GM18511 (cell line): ENCODE results near the gene TNFRSF18.
A peak's percentile ranks its signal among the peaks of the same experiment; 100 is the strongest.
"Not testable (repeated sequence)": the region's sequence is repeated elsewhere in the genome, so short reads cannot be mapped to it uniquely, and the experiment has no call there.

Source experiments
- ATAC-seq: cut with Tn5 transposase; IDR thresholded peaks from one replicate; pipeline ENCODE4 v1.9.1; 2021; ENCODE audit warnings: mild to moderate bottlenecking, moderate library complexity; ENCODE audit not compliant: unreplicated experiment

TNFRSF18 gene, protein sequence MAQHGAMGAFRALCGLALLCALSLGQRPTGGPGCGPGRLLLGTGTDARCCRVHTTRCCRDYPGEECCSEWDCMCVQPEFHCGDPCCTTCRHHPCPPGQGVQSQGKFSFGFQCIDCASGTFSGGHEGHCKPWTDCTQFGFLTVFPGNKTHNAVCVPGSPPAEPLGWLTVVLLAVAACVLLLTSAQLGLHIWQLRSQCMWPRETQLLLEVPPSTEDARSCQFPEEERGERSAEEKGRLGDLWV

GRCh38 chr1:1206376-1206965, at the start of gene TNFRSF18:
Gene TNFRSF18 (minus strand): TSS chr1:1206592. CDS start chr1:1206571, 21 bp downstream.
- no peak for ATAC-seq

GRCh38 chr1:1255611-1256010, 49.2 kb upstream of the TNFRSF18 start:
- ATAC-seq, result no peak

- ATAC-seq, result no peak
Observed at GRCh38 chr1:1255078-1255477, 48.7 kb upstream of the TNFRSF18 start.

GRCh38 chr1:1254667-1254998, 48.2 kb upstream of the TNFRSF18 start:
- ATAC-seq, result no peak

DNA sequence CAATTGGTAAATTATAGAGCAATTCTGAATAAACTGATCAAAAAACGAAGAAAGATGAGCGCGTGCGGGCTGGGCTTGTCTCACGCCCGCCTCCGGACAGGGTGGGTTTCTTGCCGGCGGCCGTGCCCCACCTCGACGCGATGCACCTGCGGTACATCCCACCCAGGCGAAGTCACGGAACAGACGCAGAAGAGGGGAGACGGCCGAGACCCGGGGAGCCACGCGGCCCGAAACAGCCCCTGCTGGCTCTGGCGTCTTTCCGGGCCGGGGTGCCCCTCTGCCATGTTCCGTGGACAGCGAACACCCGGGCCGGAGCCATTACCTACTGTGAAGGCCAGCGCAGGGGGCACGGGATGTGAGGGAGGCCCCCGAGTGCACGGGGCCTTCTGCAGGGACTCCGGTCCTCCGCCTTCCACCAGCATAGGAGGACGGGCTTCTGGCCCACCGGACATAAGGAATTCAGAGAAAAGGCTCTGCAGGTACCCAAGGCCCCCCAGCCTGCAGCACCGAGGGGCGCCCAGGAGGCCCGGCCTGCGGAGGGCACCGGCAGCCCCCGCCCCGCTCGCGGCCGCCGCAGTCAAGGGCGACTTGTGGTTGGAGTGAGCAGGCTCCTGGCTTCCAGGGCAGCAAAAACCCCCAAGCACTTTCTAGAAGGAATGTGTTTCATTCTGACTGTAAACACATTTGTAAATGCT, 47.7 kb upstream of the TNFRSF18 start:
- ATAC-seq, result no peak

DNA sequence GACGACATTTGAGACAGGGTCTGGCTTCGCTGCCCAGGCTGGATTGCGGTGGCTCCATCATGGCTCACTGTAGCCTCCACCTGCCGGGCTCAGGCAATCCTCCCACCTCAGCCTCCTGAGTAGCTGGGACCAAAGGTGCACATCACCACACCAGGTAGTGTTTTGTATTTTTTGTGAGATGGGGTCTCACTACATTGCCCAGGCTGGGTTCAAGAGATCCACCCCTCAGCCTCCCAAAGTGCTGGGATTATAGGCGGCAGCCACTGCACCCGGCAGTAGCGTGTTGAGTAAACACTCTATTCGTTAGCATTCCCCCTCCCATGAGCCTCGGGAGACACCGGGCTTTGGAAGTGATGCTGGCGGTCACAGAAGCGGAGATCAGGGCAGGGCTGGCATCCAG, 46.9 kb upstream of the TNFRSF18 start:
- no peak for ATAC-seq

- ATAC-seq, result peak; percentile 75
Observed at GRCh38 chr1:1250786-1251284, 44.4 kb upstream of the TNFRSF18 start.

GRCh38 chr1:1248009-1248913, 41.9 kb upstream of the TNFRSF18 start:
- not testable (repeated sequence) for ATAC-seq

DNA sequence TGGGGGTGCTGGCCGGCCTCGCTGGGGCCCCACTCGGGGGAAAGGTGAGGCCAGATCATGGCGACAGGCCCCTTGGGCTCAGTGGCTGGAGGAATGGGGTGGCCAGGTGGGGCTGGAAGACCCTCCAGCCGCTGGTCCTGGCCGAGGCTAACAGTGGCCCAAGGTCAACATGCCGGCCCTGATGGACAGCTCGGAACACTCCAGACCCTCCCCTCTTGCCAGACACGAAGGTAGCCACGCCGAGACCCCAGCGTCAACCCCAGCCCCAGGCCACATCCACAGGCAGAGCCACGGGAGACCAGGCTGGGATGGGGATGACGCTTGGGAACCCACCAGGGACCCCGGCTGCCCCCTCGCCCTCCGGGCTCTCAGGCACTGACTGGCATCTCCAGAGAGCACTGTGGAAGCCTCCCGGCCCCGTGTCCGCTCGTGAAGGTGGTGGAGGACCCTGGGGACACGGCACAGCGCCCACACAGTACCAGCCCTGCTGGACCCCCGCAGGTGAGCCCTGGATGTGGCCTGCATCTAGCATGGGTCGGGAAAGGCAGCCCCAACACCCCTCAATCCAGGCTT, 41.0 kb upstream of the TNFRSF18 start:
- ATAC-seq, result no peak

GRCh38 chr1:1246577-1247340, 40.4 kb upstream of the TNFRSF18 start, which contains the start of gene C1QTNF12:
Gene C1QTNF12 (minus strand): TSS chr1:1246722. CDS start chr1:1246690, 32 bp downstream.
- ATAC-seq, result no peak

GRCh38 chr1:1245817-1246576, 39.6 kb upstream of the TNFRSF18 start:
- ATAC-seq, result no peak

DNA sequence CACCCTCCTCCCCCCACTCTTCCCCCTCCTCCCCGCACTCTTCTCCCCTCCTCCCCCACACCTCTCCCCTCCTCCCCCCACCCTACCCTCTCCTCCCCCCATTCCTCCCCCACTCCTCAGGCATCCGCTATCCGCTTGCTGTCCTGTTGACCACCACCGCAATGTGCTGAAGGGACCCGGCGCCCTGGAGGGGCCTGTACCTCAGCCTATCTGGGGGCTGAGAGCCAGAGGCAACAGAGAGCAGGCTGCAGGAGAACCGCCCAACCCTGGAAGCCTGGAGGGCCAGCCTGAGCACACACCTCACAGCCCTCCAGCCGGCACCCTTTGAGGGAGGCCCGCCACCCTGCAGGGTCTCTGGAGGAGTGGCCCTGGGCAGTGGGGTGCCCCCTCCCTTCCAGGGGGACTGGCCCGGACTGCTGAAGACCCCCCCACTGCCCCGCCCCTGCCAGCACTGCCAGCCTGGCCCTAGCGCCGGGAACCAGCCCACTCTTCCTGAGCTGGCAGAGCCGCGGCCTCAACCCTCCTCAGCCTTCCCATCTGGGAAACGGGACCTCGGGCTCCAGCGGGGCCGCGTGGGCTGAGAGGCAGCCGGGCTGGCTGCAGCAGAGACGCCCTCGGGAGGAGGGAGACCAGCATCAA, 38.9 kb upstream of the TNFRSF18 start:
- no peak for ATAC-seq

DNA sequence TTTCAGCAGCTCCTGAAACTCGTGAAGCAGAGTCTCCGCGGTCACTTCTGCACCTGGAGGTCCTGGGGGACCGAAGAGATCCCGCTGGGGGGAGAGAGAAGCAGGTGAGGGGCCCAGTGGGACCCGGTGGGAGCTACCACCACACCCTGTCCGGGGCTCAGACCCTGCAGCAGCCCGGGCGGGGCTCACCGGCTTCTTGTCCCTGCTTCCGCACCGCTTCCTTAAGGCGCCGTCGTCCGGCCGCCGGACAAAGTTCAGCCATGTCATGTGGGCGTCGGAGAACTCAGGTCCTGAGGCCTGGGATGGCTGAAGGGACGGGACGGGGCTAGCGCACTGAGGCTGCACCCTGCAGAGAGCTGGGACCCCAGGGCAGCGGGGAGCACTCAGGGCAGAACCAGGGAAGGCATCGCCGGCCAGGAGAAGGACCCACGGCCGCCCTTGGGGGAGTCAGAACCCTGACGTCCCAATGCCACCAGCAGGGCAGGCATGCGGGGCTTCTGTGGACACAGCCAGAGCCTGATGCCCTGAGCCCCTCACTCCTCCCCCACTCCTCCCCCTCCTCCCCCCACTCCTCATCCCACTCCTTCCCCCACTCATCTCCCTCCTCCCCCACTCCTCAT, 37.9 kb upstream of the TNFRSF18 start:
- no peak for ATAC-seq

DNA sequence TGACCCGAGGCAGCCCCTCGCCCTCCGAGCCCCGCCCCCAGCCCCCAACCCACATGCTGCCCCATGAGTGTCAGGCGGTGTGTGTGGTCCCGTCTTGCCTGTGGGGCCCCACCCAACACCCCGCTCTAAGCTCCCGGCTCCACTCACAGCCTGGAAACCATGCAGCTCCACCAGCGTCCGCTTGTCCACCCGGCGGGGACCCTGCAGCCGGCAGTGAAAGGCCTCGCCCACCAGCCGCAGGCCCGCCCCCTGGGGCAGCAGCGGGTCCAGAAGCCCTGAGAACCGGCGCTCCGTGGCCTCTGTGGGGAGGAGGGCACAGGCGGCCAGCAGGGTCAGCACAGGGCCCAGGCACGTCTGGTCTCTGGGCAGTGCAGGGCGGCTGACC, 37.4 kb upstream of the TNFRSF18 start:
- ATAC-seq, result no peak

GRCh38 chr1:1243266-1243660, 36.9 kb upstream of the TNFRSF18 start:
- no peak for ATAC-seq

- no peak for ATAC-seq
Observed at GRCh38 chr1:1242461-1243265, 36.3 kb upstream of the TNFRSF18 start.

- no peak for ATAC-seq
Observed at GRCh38 chr1:1241588-1242219, 35.3 kb upstream of the TNFRSF18 start.
